Esophagus (tissue), 2 donors: Measurements from ENCODE around the gene DNAJC5. TPM values are rescaled to one million over a fixed set of nuclear protein-coding genes. Genes with fewer than 3 reads are reported as not detected.

Source experiments
- H3K27ac ChIP-seq, 2 donors: one replicate each; pipeline ENCODE4 v1.5.1; 2013; ENCODE audit warnings: low read depth in 2 of 2, mild to moderate bottlenecking in 2 of 2, inconsistent platforms in 1 of 2, low read length in 1 of 2, moderate library complexity in 1 of 2
- H3K27me3 ChIP-seq, 2 donors: one replicate each; pipeline ENCODE4 v1.6.1; 2013; ENCODE audit warnings: low read length in 2 of 2, control low read depth in 1 of 2, mild to moderate bottlenecking in 1 of 2; ENCODE audit not compliant: insufficient read depth in 2 of 2, control insufficient read depth in 1 of 2
- H3K36me3 ChIP-seq, 2 donors: one replicate each; pipeline ENCODE4 v1.6.1; 2013; ENCODE audit warnings: low read length in 1 of 2; ENCODE audit not compliant: control insufficient read depth in 2 of 2, insufficient read depth in 2 of 2
- H3K4me1 ChIP-seq, 2 donors: one replicate each; pipeline ENCODE4 v1.6.1; 2013; ENCODE audit warnings: low read length in 1 of 2; ENCODE audit not compliant: control insufficient read depth in 2 of 2, insufficient read depth in 2 of 2
- H3K4me3 ChIP-seq, 2 donors: one replicate each; pipeline ENCODE4 v1.5.1; 2013; ENCODE audit warnings: low read length in 2 of 2, mild to moderate bottlenecking in 2 of 2, low read depth in 1 of 2, moderate library complexity in 1 of 2
- H3K9me3 ChIP-seq, 2 donors: one replicate each; pipeline ENCODE4 v1.6.1; 2013; ENCODE audit warnings: mild to moderate bottlenecking in 2 of 2, low read depth in 1 of 2, low read length in 1 of 2, moderate library complexity in 1 of 2; ENCODE audit not compliant: control insufficient read depth in 2 of 2, insufficient read depth in 1 of 2
- WGBS, 2 donors: extraction: QIAGEN DNeasy Blood & Tissue Kit; methylation state at CpG; one replicate each; pipeline ENCODE4 v1.1.7; 2013; 5-methylcytosine and 5-hydroxymethylcytosine counted together
- polyA plus RNA-seq, 2 donors: library from polyadenylated mRNA; stranded (reverse); fragments of 200-250 nt; gene quantifications; one replicate each; pipeline ENCODE4 v1.2.3, GENCODE V29; 2013
- donor health status: healthy with polysubstance abuse.
- donor health status: Bipolar disorder and iron deficiency.

The DNAJC5 gene
- polyA plus RNA-seq, 2 donors = 42.9 to 59.4 TPM

DNA sequence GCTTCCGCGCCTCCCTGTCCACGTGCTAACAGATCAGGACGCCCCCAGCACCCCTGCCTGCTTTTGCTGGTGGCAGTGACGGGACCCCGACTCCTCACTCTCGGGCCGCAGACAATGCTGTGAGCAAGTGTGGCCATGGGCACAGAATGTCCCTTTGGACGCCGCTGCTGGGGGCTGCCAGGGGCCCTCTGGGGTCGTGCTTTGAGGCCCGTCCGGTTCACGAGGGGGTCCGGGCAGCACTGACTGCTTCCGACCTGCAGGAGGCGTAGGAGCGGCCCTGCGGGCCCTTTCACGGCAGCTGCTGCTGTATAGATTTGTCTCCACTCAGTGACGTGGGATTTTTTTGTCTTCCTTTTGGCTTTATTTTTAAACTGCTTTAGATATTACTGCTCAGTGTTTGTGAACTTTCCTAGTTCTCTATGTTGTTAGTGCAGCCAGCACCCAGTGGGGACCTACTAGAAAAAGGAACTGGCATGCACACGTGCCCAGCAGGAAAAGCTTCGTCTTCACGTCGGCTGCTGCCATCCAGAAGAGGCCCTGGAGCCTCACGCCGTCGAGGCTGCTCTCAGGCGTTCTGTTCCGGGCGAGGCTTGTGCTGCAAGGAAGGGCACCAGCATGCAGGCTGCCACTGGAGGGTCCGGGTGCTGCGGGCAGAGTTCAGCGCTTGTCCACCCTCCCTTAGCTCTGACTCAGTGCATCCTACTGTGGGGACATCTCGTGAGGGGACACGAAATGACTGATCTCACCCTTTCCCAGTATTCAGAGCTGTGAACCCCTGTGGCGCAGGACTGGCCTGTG is 39.5 kb downstream of the DNAJC5 start:
- Histone ChIP-seq H3K27ac (no peak overlapping the region), H3K9me3 (no peaks in the 10 kb centered on the region), H3K36me3 (peaks cover 14 to 51% of the 10 kb centered on the region in 2 donors), H3K4me3 (no peak overlapping the region), H3K4me1 (no peaks in the 10 kb centered on the region), H3K27me3 (no peaks in the 10 kb centered on the region)
- WGBS, 2 donors = 83 to 84% methylated on average over 37 of the region's 37 CpGs

GRCh38 chr20:63935447-63935846 is 40.5 kb downstream of the DNAJC5 start:
- no peaks in the 10 kb centered on the region for H3K9me3 ChIP-seq
- H3K27ac ChIP-seq = no peak overlapping the region
- WGBS, 2 donors = 90 to 93% methylated on average over 9 of the region's 9 CpGs
- no peak overlapping the region for H3K4me3 ChIP-seq
- peaks cover 0 to 5% of the 10 kb centered on the region in 2 donors for H3K4me1 ChIP-seq
- peaks cover 10 to 53% of the 10 kb centered on the region in 2 donors for H3K36me3 ChIP-seq
- H3K27me3 ChIP-seq = no peaks in the 10 kb centered on the region

DNA sequence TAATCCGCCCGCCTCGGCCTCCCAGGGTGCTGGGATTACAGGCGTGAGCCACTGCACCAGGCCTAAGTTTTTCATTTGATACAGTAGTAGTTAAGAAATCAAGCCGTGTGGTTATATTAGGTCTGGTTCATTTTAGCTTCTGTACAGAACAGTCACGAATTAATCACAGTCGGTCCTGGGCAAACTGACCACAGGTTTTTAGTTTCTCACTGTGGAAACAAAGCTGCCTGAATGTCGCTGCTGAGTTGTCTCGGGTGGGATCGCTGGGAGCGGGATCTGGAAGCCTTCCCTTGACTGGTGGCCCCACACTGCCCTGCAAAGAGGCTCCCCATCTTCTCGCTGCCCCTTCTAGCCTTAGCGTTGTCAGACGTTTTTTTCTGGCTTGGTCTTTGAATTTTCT is 42.7 kb downstream of the DNAJC5 start:
- Histone ChIP-seq H3K27me3 (no peaks in the 10 kb centered on the region), H3K27ac (no peak overlapping the region), H3K4me1 (peaks cover 0 to 9% of the 10 kb centered on the region in 2 donors), H3K36me3 (peaks cover 11 to 43% of the 10 kb centered on the region in 2 donors), H3K9me3 (peaks cover 0 to 2% of the 10 kb centered on the region in 2 donors), H3K4me3 (no peak overlapping the region)
- 85 to 86% methylated on average over 14 of the region's 14 CpGs for WGBS, 2 donors

GRCh38 chr20:63939061-63939935 is 44.4 kb downstream of the DNAJC5 start:
- H3K4me3 ChIP-seq = no peak overlapping the region
- H3K27me3 ChIP-seq = no peaks in the 10 kb centered on the region
- peaks cover 0 to 2% of the 10 kb centered on the region in 2 donors for H3K9me3 ChIP-seq
- H3K4me1 ChIP-seq = peaks cover 5 to 19% of the 10 kb centered on the region in 2 donors
- peak overlapping the region in 1 of 2 donors; percentile 61 for H3K27ac ChIP-seq
- 83 to 85% methylated on average over 29 to 33 of the region's 33 CpGs for WGBS, 2 donors
- peaks cover 11 to 51% of the 10 kb centered on the region in 2 donors for H3K36me3 ChIP-seq

DNA sequence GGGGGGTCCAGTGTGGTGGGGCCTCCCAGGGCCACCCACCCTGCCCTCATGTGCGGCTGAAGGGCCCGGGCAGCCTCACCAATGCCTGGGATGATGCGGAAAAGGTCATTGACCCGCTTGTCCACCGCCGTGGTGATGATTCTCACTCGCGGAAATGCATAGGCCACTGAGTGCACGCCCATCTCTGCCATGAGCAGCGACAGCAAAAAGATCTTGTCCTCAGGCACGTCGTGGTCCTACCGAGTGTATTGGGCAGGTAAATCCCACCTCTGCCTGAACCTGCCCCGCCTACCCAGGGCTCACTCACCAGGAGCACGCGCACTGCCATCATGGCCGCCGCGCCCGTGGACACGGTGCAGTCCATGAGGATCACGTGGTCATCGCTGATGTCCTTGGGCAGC is 45.1 kb downstream of the DNAJC5 start:
- Histone ChIP-seq H3K4me3 (no peak overlapping the region), H3K27ac (no peak overlapping the region), H3K27me3 (no peaks in the 10 kb centered on the region), H3K36me3 (peaks cover 7 to 52% of the 10 kb centered on the region in 2 donors), H3K9me3 (peaks cover 0 to 2% of the 10 kb centered on the region in 2 donors), H3K4me1 (peaks cover 5 to 19% of the 10 kb centered on the region in 2 donors)
- WGBS, 2 donors = 85 to 90% methylated on average over 23 of the region's 23 CpGs

- peaks cover 5 to 19% of the 10 kb centered on the region in 2 donors for H3K4me1 ChIP-seq
- peak overlapping the region; percentile 64 to 97 for H3K27ac ChIP-seq
- peaks cover 7 to 53% of the 10 kb centered on the region in 2 donors for H3K36me3 ChIP-seq
- H3K4me3 ChIP-seq = no peak overlapping the region
- peaks cover 0 to 2% of the 10 kb centered on the region in 2 donors for H3K9me3 ChIP-seq
- no peaks in the 10 kb centered on the region for H3K27me3 ChIP-seq
- WGBS, 2 donors = 92 to 94% methylated on average over 58 of the region's 58 CpGs
These were observed 45.7 kb downstream of the DNAJC5 start for GRCh38 chr20:63940472-63941266.

GRCh38 chr20:63941282-63942081 is 46.6 kb downstream of the DNAJC5 start:
- Histone ChIP-seq H3K27me3 (no peaks in the 10 kb centered on the region), H3K27ac (peak overlapping the region; percentile 64 to 97), H3K4me3 (peak overlapping the region in 1 of 2 donors; percentile 18), H3K9me3 (peaks cover 0 to 2% of the 10 kb centered on the region in 2 donors), H3K4me1 (peaks cover 5 to 19% of the 10 kb centered on the region in 2 donors), H3K36me3 (peaks cover 7 to 58% of the 10 kb centered on the region in 2 donors)
- WGBS, 2 donors = 67 to 68% methylated on average over 33 to 35 of the region's 39 CpGs

GRCh38 chr20:63942250-63942951 is 47.5 kb downstream of the DNAJC5 start:
- no peak overlapping the region for H3K4me3 ChIP-seq

More at GRCh38 chr20:63942250-63942951, 47.5 kb downstream of the DNAJC5 start:
- peaks cover 0 to 2% of the 10 kb centered on the region in 2 donors for H3K9me3 ChIP-seq
- 34 to 44% methylated on average over 27 to 30 of the region's 30 CpGs for WGBS, 2 donors
- H3K27me3 ChIP-seq = no peaks in the 10 kb centered on the region
- H3K36me3 ChIP-seq = peaks cover 7 to 63% of the 10 kb centered on the region in 2 donors
- H3K27ac ChIP-seq = peak overlapping the region; percentile 94 to 98
- H3K4me1 ChIP-seq = peaks cover 5 to 23% of the 10 kb centered on the region in 2 donors
